GM21723 (cell line): ENCODE results near the gene ZNF488.

Experiments
- ATAC-seq: cut with Tn5 transposase; IDR thresholded peaks from one replicate; pipeline ENCODE4 v1.9.1; 2021; ENCODE audit warnings: mild to moderate bottlenecking, moderate library complexity; ENCODE audit not compliant: unreplicated experiment

ZNF488 gene

DNA sequence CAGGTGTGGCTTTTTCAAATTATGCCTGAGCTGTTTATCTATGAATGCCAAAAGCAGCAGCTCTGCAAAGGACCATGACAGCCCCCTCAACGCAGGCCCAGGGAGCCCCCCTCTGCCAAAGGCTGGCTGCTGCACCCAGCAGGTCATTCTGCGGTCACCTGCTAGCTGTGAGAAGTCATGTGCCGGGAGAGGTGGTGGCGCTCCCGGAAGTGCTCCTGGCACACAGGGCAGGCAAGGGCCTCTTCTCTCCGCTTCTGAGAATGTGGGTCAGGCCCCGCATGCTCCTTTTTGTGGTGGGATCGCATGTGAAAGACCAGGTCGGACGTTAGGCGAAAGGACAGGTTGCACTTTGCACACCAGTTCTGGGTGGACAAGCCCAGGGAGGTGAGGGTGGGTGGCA, 16.4 kb downstream of the ZNF488 start:
- no peak for ATAC-seq

DNA sequence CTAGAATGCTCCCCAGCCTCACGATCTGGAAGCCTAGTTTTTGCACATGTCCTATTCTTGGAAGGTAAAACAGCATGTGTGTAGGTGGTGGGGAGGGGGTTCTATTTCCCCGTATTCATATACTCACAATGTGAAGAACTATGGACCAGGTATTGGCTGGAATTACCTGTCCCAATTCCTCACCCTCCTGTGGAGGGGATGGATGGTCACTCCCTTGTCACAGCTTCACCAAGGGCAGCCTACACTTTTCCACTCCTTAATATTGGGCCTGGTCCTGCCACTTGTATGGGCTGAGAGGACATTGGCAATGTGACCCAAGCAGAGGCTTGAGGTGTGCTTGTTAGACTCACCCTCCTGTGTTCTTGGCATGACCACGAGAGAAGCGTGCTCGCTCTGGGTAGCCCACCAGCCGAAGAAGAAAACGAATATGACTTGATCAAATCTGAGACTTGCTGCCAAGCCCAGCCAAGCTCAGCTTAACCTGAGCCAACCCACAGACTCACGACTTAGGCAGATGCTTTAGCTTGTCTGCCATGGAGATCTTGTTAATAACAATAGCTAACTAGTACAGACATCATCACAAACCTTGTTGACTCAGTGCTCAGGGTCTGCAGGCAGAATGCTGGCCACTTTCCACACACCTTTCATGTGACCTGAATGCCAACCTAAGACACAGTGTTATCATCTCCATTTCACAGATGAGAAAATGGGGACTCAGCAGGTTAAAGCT, 17.2 kb downstream of the ZNF488 start:
- no peak for ATAC-seq

DNA sequence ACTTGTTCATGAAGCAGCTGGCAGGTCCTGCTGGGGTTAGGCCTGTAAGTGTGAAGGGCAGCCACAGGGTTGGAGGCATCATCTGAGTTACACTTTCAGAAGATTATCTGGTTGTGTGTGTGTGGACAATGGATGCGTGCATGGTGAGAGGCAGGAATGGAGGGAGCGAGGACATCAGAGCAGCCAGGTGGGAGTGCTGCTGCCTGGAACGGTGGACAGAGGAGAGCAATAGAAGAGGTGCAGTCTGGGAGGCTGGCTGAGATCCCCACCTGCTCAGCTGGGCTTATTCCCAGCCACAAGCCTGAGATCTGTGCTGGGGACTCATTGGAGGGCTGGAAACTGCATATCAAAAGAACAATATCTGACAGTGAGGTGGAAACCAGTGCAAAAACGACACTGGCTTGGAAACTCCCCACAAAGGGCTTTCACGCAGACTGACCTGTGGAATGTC, 17.9 kb downstream of the ZNF488 start:
- ATAC-seq: no peak

GRCh38 chr10:47365431-47366180, 18.5 kb downstream of the ZNF488 start:
- no peak for ATAC-seq

DNA sequence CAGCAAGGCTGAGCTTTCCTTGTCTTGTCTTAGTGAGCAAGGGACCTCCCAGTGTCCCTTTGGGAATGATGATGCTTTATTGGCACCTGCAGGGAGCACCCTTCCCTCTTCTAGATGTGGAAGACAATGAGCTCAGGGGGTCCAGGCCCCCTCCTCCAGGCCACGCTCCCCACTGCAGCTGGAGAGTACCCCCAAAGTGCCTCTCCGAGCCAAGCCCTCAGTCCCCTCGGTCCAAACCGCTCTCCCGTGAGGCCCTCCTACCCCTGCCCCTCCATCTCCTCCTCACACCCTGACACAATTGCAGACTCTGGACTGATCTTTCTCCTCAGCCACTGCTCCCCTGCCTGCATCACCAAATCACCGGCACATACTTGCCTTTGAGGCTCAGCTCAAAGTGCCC, 19.2 kb downstream of the ZNF488 start:
- no peak for ATAC-seq

GRCh38 chr10:47364366-47364765, 19.7 kb downstream of the ZNF488 start:
- ATAC-seq: no peak

- ATAC-seq: no peak
Observed at GRCh38 chr10:47363781-47364180, 20.3 kb downstream of the ZNF488 start.

DNA sequence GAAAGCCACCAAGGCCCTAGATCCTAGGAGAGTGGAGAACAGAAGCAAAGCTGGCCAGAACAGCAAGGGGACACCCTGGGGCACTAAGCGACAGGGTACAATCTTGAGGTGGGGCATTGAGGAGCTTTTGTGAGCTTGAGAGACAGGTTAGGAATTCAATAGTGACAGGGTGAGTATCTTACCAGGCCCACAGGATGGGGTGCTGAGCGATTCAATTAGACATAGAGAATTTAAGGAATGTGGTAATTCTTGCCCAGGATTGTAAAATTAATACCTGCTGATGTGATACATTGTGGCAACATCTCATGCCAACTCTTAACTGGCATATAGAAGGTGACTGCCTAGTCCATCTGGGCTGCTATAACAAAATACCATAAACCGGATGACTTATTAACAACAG, 21.9 kb downstream of the ZNF488 start:
- ATAC-seq: no peak

DNA sequence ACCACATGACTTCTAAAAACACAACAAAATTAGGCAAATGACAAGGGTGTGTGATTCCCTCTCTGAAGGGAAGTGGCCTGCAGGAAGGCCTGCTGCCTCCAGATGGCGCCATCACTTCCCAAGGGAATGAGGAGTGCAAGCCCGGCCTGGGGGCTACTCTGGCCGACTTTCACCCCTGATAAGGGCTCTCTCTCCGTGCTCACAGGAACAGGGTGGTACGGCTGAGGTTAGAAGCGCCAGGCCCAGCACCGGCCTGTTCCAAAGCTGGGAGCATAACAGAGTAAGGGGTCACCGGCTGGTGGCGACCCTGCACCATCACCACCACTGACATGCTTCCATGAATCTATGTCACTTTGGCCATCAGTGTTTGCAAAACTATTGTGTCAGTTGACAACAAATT, 22.8 kb downstream of the ZNF488 start:
- ATAC-seq: no peak

DNA sequence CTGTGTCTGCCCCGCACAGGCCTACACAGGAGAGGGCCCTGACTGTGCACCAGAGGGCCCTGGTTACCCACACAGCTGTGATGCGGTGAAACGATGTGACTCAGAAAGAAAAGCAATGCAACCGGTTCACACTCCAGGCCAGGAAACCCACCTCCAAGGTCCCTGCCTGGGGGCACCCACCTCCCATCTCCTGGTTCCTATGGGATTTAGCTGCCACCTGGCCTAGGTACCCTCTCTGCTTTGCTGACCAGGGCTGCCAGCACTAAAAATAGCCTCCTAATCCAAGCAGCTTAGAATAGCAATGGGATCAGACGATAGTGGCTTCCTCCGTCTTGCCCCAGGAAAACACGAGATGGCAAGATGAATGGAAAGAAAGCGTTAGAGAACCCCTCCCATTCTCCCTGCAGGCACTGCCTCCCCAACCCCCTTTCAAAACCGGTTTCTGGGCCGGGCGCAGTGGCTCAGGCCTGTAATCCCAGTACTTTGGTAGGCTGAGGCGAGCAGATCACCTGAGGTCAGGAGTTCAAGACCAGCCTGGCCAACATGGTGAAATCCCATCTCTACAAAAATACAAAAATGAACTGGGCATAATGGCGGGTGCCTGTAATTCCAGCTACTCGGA, 23.6 kb downstream of the ZNF488 start:
- no peak for ATAC-seq

DNA sequence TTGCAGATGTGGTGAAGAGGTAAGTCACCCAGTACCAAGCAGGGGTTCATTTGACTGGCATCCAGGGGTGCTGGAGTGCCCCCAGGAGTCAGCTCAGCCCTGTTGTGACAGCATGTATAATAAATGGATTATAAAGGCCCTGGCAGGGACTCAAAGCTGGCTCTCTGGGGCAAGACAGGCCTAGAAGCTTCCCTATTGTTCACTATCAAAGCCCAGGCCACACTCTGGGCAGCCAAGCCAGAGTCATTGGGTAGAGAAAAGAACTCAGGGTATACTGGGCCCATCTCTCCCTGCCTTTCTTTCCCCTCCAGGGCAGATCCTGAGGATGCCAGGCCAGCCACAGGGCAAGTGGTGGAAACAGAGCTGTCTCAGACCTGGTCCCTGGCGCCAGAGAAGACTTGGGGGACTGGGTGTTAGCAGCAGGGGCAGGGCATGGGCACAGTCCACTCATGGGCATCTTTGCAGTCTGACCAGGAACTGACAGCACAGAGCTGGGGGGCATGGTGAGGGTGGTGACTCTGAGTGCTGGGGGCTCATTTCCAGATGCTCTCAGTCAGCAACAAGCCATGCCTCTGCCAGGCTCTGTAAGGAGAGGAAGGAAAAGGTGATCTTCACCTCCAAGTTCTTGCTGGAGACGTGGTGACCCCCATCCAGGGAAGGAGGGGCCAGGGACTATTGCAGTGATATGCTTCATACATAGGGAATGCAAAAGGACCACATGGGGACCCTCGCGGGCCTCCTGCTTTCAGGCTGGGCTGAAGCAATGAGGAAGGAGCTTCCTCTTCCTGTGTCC, 24.3 kb downstream of the ZNF488 start:
- ATAC-seq: no peak

- no peak for ATAC-seq
Observed at GRCh38 chr10:47359101-47359500, 25.0 kb downstream of the ZNF488 start.

GRCh38 chr10:47358457-47358856, 25.6 kb downstream of the ZNF488 start:
- no peak for ATAC-seq

GRCh38 chr10:47357911-47358310, 26.2 kb downstream of the ZNF488 start:
- no peak for ATAC-seq

GRCh38 chr10:47357131-47357582, 26.9 kb downstream of the ZNF488 start:
- no peak for ATAC-seq

GRCh38 chr10:47356708-47357107, 27.4 kb downstream of the ZNF488 start:
- no peak for ATAC-seq

GRCh38 chr10:47354900-47355299, 29.2 kb downstream of the ZNF488 start:
- ATAC-seq: no peak

GRCh38 chr10:47354165-47354564, 29.9 kb downstream of the ZNF488 start:
- no peak for ATAC-seq

DNA sequence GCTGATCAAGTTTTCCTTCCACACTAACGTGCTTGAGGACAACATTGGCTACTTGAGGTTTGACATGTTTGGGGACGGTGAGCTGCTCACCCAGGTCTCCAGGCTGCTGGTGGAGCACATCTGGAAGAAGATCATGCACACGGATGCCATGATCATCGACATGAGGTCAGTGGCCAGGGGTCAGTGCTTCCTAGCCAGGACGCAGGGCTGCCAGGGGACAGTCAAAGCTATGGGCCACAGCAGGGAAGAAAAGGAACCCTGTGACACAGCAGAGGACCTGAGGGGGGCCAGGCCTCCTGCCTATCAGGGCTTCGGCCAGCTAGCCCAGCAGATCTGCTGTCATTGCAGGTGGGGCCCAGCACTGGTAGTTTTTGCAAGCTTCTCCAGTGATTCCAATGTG, 30.7 kb downstream of the ZNF488 start:
- no peak for ATAC-seq

- ATAC-seq: no peak
Observed at GRCh38 chr10:47351899-47352815, 31.9 kb downstream of the ZNF488 start.
